ENCODE results near the gene ATP1B3. TPM values are rescaled to one million over a fixed set of nuclear protein-coding genes. Genes with fewer than 3 reads are reported as not detected.

The ATP1B3 gene
- total RNA-seq, 1 experiment from 2014 or later: 250 TPM

DNA sequence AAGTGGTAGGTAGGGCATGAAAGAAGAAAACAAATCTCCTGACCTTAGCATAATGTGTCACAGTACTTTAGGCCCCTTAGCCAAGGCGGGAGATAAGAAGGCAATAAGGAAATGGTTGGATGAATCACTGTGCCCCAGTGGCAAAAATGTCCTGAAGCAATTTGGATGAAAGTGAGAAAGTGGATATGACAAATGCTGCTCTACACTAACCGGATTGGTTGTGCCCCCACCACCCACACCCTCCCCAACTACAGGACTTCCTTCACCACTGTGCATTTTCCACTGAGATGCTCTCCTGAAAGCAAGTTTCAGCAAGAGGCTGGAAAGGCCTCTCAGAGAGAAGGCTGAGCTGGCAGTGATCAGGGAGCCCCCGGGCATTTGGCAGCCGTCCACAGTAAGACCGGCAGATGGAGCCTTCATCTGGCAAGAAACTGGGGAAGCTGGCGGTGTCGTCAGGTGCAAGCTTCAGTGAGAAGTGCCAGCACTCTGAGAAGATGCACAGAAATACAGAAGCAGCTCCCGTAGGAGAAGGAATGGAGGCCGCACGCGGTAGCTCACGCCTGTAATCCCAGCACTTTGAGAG is 63.8 kb downstream of the ATP1B3 start:
- no peak overlapping the region for H3K4me3 Mint-ChIP-seq
- H3K27me3 Mint-ChIP-seq (ENCODE audit: low read depth): no peaks in the 10 kb centered on the region
- Histone ChIP-seq H2BK20ac (ENCODE audit: low read depth, low read length, poor library complexity, severe bottlenecking) (no peak overlapping the region), H3T11ph (ENCODE audit: low read length) (no peak overlapping the region), H3K4ac (ENCODE audit: low read depth, low read length) (no peak overlapping the region), H2BK15ac (ENCODE audit: low read depth, low read length) (no peak overlapping the region), H2BK120ac (ENCODE audit: low read depth, low read length, poor library complexity, severe bottlenecking) (no peak overlapping the region), H4K8ac (replicated peaks; ENCODE audit: insufficient read length, low read depth, low read length) (no peak overlapping the region), H3K79me1 (ENCODE audit: insufficient read depth, low read depth, low read length, poor library complexity, severe bottlenecking) (no peaks in the 10 kb centered on the region), H3K4me1 (ENCODE audit: insufficient read depth, low read length) (no peaks in the 10 kb centered on the region), H3K27me3 (ENCODE audit: insufficient read depth, low read length) (no peaks in the 10 kb centered on the region), H2AFZ (ENCODE audit: low read length) (no peak overlapping the region), H3K4me2 (ENCODE audit: insufficient read depth, insufficient read length, low read length) (no peak overlapping the region), H3K56ac (ENCODE audit: insufficient read length, low read depth, low read length) (no peak overlapping the region), H2BK12ac (ENCODE audit: insufficient read length, low read depth, low read length) (no peak overlapping the region), H3K9ac (ENCODE audit: extremely low read depth, insufficient read length, low read length) (no peak overlapping the region), H3K18ac (ENCODE audit: insufficient read length, low read depth, low read length) (no peak overlapping the region), H3K79me2 (ENCODE audit: insufficient read depth, low read length) (no peaks in the 10 kb centered on the region), H3K23me2 (ENCODE audit: insufficient read length, low read depth, low read length, poor library complexity, severe bottlenecking) (no peaks in the 10 kb centered on the region), H2BK5ac (ENCODE audit: insufficient read length, low read length) (no peak overlapping the region), H4K20me1 (ENCODE audit: control insufficient read depth, insufficient read depth, insufficient read length) (no peaks in the 10 kb centered on the region), H4K91ac (ENCODE audit: insufficient read length, low read depth, low read length) (no peak overlapping the region), H3K14ac (ENCODE audit: insufficient read depth, low read length) (no peak overlapping the region), H3K9me3 (ENCODE audit: control insufficient read depth, low read depth, low read length) (no peaks in the 10 kb centered on the region), H2AK5ac (ENCODE audit: insufficient read length, low read length) (no peak overlapping the region), H3K27ac (ENCODE audit: insufficient read length, low read depth, low read length) (no peak overlapping the region), H3K23ac (ENCODE audit: insufficient read length, low read depth, low read length) (no peak overlapping the region), H4K5ac (ENCODE audit: insufficient read length, low read depth, low read length) (no peak overlapping the region)
- peak; percentile 47 for DNase-seq
- H3K4me1 Mint-ChIP-seq: peaks cover 5 to 7% of the 10 kb centered on the region in 2 experiments
- no peaks in the 10 kb centered on the region for H3K9me3 Mint-ChIP-seq
- peak overlapping the region in 2 of 3 experiments; percentile 22 to 48; a peak in 1 of 7 replicates for H3K27ac Mint-ChIP-seq
- H3K36me3 Mint-ChIP-seq (ENCODE audit: insufficient read depth in 1 of 3, low read depth in 3 of 3): no peaks in the 10 kb centered on the region; a peak in 1 of 7 replicates
- TF ChIP-seq, protein P1, sequence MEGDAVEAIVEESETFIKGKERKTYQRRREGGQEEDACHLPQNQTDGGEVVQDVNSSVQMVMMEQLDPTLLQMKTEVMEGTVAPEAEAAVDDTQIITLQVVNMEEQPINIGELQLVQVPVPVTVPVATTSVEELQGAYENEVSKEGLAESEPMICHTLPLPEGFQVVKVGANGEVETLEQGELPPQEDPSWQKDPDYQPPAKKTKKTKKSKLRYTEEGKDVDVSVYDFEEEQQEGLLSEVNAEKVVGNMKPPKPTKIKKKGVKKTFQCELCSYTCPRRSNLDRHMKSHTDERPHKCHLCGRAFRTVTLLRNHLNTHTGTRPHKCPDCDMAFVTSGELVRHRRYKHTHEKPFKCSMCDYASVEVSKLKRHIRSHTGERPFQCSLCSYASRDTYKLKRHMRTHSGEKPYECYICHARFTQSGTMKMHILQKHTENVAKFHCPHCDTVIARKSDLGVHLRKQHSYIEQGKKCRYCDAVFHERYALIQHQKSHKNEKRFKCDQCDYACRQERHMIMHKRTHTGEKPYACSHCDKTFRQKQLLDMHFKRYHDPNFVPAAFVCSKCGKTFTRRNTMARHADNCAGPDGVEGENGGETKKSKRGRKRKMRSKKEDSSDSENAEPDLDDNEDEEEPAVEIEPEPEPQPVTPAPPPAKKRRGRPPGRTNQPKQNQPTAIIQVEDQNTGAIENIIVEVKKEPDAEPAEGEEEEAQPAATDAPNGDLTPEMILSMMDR (conservative IDR thresholded peaks at IDR 0.05): no peak; the same call in 2 of the 3 replicates
- WGBS (ENCODE audit: extremely low coverage, insufficient read length, low lambda C conversion rate): no CpG with 5 or more reads among the region's 12 CpGs

All from H9 (cell line).